K562 (cell line): Measurements from ENCODE around the gene TNNT1. TPM values are rescaled to one million over a fixed set of nuclear protein-coding genes. Genes with fewer than 3 reads are reported as not detected.
A peak's percentile ranks its signal among the peaks of the same experiment; 100 is the strongest.

Experiments used
- ATF7 ChIP-seq: fragments of 450-650 bp; IDR thresholded peaks from 2 replicates; pipeline ENCODE4 v1.7.1; 2014; ENCODE audit warnings: mild to moderate bottlenecking, moderate library complexity
- BMI1 ChIP-seq: fragments of 150-350 bp; IDR thresholded peaks from 2 replicates; pipeline ENCODE4 v1.6.1; 2014; ENCODE audit warnings: low read length
- BRF1 ChIP-seq: IDR thresholded peaks from 3 replicates; pipeline ENCODE4 v1.6.1; 2011; ENCODE audit warnings: borderline replicate concordance, mild to moderate bottlenecking; ENCODE audit not compliant: insufficient read length; ENCODE audit errors: extremely low read depth
- CCNT2 ChIP-seq: IDR thresholded peaks from 2 replicates; pipeline ENCODE4 v1.6.1; 2011; ENCODE audit warnings: borderline replicate concordance, low read depth, mild to moderate bottlenecking, moderate library complexity, mixed read lengths, low read length; ENCODE audit not compliant: insufficient read length; ENCODE audit errors: extremely low read depth
- EP400 ChIP-seq: fragments of 450-650 bp; IDR thresholded peaks from 2 replicates; pipeline ENCODE4 v1.6.1; 2017; ENCODE audit warnings: antibody characterized with exemption, mild to moderate bottlenecking, moderate library complexity
- ETV6 ChIP-seq, 3 experiments: fragments of 150-350 bp in 1 of 3; sonication (generic) in 1 of 3; formaldehyde crosslinking in 1 of 3; IDR thresholded peaks; 2 replicates each; pipeline versions ENCODE4 v1.6.1 to v1.8.0; 2014 to 2022; ENCODE audit warnings: borderline replicate concordance in 2 of 3, low read depth in 2 of 3, antibody characterized with exemption in 1 of 3, low read length in 1 of 3, mild to moderate bottlenecking in 1 of 3, missing genetic modification reagents in 1 of 3
- HLTF ChIP-seq: fragments of 450-650 bp; IDR thresholded peaks from 2 replicates; pipeline ENCODE4 v1.6.1; 2016
- IRF2 ChIP-seq: sonication (generic); formaldehyde crosslinking; IDR thresholded peaks from 2 replicates; pipeline ENCODE4 v1.8.1; 2022; ENCODE audit warnings: mild to moderate bottlenecking, missing genetic modification reagents
- SMARCA4 ChIP-seq: fragments of 450-650 bp; IDR thresholded peaks from 2 replicates; pipeline ENCODE4 v1.6.1; 2016
- polyA plus RNA-seq, 8 experiments: library from polyadenylated mRNA; depleted of rRNA in 4 of 8; stranded (reverse) in 5 of 8; unstranded in 3 of 8; fragments of >200 nt; fragmentation: Nextera tagmentation in 2 of 8; fragmentation: Illumina TruSeq in 1 of 8; extraction: Ambion mirVana in 2 of 8; extraction: Trizol in 1 of 8; gene quantifications; 2 replicates each; pipeline versions ENCODE4 v1.2.1 to v1.2.3, GENCODE V29; 2011 to 2014; ENCODE audit warnings: inconsistent platforms in 1 of 8, missing spikeins in 1 of 8
- total RNA-seq, 7 experiments: library from RNA; depleted of rRNA in 6 of 7; stranded (reverse); fragments of >200 nt in 6 of 7; fragmentation: Illumina TruSeq in 2 of 7; extraction: Trizol in 2 of 7; gene quantifications; 2 replicates each; pipeline versions ENCODE4 v1.2.1 to v1.2.3, GENCODE V29; 2011 to 2021; ENCODE audit warnings: low replicate concordance in 1 of 7
- TF ChIP-seq, protein P1 (sequence below): fragments of 250-450 bp; sonication (Bioruptor Pico); IDR thresholded peaks from 2 replicates; pipeline ENCODE4 v1.8.0; 2022; ENCODE audit warnings: moderate library complexity, mild to moderate bottlenecking, inconsistent platforms
- TF ChIP-seq, protein P2 (sequence below), 2 experiments: fragments of 450-650 bp in 1 of 2; sonication (generic) in 1 of 2; formaldehyde crosslinking in 1 of 2; IDR thresholded peaks in 1 of 2; conservative IDR thresholded peaks in 1 of 2; 2 replicates each; pipeline versions ENCODE4 v1.6.1 to v1.8.1; 2016 to 2023; ENCODE audit warnings: mild to moderate bottlenecking in 2 of 2, moderate library complexity in 2 of 2, inconsistent platforms in 1 of 2, missing genetic modification reagents in 1 of 2
- TF ChIP-seq, protein P3 (sequence below): fragments of 250-450 bp; sonication (Bioruptor Pico); IDR thresholded peaks from 2 replicates; pipeline ENCODE4 v1.9.0; 2021; ENCODE audit warnings: mild to moderate bottlenecking, inconsistent platforms
- TF ChIP-seq, protein P4 (sequence below): fragments of 450-650 bp; IDR thresholded peaks from 2 replicates; pipeline ENCODE4 v1.6.1; 2016; ENCODE audit warnings: borderline replicate concordance
- TF ChIP-seq, protein P5 (sequence below): fragments of 450-650 bp; IDR thresholded peaks from one replicate; pipeline ENCODE4 v1.6.1; 2018; ENCODE audit warnings: mild to moderate bottlenecking, moderate library complexity; ENCODE audit not compliant: partially characterized antibody
- TF ChIP-seq, protein P6 (sequence below), 2 experiments: fragments of 450-650 bp in 1 of 2; sonication (generic) in 1 of 2; formaldehyde crosslinking; conservative IDR thresholded peaks; 2 replicates each; pipeline versions ENCODE4 v1.4.0 to v1.8.1; 2020 to 2022; ENCODE audit warnings: mild to moderate bottlenecking in 1 of 2, missing genetic modification reagents in 1 of 2
- TF ChIP-seq, protein P7 (sequence below): fragments of 450-650 bp; formaldehyde crosslinking; IDR thresholded peaks from 2 replicates; pipeline ENCODE4 v1.4.0; 2022; ENCODE audit warnings: missing genetic modification characterization

Gene TNNT1
- total and polyA plus RNA-seq, 9 of the 15 experiments (the other 6 are each of a cell fraction or from before 2014, with no cell fraction given) = 31.8 to 390 (median 227) TPM

DNA sequence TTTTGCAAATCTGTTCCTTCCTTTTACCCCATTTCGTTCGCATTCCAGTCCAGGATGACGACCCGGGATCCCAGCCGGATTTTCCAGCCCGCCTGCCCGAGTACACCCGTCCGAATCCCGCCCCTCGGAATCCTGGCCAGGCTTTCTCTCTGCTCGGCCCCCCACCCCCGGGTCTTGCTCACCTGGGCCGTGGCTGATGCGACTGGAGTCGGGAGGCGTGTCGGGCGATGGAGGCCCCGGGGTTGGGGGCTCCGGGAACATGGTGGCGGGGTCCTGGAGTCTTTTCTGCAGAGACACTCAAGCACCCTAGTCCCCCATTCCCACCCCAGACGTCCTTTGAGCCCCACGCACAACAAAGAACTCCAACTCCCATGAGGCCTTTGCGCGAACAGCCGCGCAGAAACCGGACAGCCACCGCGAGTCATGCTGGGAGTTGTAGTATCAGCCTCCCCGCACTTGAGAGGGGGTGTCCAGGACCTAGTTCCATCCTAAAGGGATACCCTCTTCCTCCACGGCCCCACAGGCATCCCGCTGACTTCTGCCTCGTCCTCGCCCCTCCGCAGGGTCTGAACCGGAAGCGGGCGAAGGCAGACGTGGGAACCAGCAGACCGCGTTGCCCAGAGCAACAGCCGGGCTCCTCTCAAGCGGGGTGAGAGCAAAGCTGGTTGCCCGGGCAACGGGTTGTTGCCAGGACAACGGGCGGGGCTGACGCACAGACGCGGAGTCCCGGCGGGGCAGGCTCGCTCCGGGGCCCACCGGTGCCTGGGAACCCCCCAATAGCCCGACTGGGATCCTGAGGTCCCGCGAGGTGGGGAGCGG, 30.0 kb upstream of the TNNT1 start (continued):
- TF ChIP-seq, protein P1, sequence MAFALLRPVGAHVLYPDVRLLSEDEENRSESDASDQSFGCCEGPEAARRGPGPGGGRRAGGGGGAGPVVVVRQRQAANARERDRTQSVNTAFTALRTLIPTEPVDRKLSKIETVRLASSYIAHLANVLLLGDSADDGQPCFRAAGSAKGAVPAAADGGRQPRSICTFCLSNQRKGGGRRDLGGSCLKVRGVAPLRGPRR (CRISPR knock-in tag) = no peak
- TF ChIP-seq, protein P2, sequence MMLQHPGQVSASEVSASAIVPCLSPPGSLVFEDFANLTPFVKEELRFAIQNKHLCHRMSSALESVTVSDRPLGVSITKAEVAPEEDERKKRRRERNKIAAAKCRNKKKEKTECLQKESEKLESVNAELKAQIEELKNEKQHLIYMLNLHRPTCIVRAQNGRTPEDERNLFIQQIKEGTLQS (IDR thresholded peaks at IDR 0.05) = no peak
- TF ChIP-seq, protein P2 (CRISPR knock-in tag; conservative IDR thresholded peaks at IDR 0.05) = no peak
- TF ChIP-seq, protein P3, sequence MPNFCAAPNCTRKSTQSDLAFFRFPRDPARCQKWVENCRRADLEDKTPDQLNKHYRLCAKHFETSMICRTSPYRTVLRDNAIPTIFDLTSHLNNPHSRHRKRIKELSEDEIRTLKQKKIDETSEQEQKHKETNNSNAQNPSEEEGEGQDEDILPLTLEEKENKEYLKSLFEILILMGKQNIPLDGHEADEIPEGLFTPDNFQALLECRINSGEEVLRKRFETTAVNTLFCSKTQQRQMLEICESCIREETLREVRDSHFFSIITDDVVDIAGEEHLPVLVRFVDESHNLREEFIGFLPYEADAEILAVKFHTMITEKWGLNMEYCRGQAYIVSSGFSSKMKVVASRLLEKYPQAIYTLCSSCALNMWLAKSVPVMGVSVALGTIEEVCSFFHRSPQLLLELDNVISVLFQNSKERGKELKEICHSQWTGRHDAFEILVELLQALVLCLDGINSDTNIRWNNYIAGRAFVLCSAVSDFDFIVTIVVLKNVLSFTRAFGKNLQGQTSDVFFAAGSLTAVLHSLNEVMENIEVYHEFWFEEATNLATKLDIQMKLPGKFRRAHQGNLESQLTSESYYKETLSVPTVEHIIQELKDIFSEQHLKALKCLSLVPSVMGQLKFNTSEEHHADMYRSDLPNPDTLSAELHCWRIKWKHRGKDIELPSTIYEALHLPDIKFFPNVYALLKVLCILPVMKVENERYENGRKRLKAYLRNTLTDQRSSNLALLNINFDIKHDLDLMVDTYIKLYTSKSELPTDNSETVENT (CRISPR knock-in tag) = no peak
- no peak for TF ChIP-seq IRF2 (CRISPR knock-in tag)
- TF ChIP-seq EP400 = no peak; the same call in 1 of the 2 replicates
- TF ChIP-seq, protein P4, sequence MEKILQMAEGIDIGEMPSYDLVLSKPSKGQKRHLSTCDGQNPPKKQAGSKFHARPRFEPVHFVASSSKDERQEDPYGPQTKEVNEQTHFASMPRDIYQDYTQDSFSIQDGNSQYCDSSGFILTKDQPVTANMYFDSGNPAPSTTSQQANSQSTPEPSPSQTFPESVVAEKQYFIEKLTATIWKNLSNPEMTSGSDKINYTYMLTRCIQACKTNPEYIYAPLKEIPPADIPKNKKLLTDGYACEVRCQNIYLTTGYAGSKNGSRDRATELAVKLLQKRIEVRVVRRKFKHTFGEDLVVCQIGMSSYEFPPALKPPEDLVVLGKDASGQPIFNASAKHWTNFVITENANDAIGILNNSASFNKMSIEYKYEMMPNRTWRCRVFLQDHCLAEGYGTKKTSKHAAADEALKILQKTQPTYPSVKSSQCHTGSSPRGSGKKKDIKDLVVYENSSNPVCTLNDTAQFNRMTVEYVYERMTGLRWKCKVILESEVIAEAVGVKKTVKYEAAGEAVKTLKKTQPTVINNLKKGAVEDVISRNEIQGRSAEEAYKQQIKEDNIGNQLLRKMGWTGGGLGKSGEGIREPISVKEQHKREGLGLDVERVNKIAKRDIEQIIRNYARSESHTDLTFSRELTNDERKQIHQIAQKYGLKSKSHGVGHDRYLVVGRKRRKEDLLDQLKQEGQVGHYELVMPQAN = no peak
- no peak for TF ChIP-seq ETV6 (IDR thresholded peaks at IDR 0.05; ENCODE audit: borderline replicate concordance in 1 of 2, low read depth in 2 of 2, low read length in 1 of 2)
- no peak for TF ChIP-seq ETV6 (CRISPR knock-in tag; IDR thresholded peaks at IDR 0.05; ENCODE audit: borderline replicate concordance)
- TF ChIP-seq, protein P5, sequence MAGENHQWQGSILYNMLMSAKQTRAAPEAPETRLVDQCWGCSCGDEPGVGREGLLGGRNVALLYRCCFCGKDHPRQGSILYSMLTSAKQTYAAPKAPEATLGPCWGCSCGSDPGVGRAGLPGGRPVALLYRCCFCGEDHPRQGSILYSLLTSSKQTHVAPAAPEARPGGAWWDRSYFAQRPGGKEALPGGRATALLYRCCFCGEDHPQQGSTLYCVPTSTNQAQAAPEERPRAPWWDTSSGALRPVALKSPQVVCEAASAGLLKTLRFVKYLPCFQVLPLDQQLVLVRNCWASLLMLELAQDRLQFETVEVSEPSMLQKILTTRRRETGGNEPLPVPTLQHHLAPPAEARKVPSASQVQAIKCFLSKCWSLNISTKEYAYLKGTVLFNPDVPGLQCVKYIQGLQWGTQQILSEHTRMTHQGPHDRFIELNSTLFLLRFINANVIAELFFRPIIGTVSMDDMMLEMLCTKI = no peak
- no peak for TF ChIP-seq HLTF
- TF ChIP-seq BRF1 = no peak
- TF ChIP-seq ATF7 = peak; percentile 47; the same call in 1 of the 2 replicates
- TF ChIP-seq, protein P6, sequence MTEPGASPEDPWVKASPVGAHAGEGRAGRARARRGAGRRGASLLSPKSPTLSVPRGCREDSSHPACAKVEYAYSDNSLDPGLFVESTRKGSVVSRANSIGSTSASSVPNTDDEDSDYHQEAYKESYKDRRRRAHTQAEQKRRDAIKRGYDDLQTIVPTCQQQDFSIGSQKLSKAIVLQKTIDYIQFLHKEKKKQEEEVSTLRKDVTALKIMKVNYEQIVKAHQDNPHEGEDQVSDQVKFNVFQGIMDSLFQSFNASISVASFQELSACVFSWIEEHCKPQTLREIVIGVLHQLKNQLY (CRISPR knock-in tag; conservative IDR thresholded peaks at IDR 0.05) = no peak
- TF ChIP-seq SMARCA4 = no peak
- no peak for TF ChIP-seq CCNT2
- peak; percentile 99 for TF ChIP-seq BMI1
- TF ChIP-seq, protein P7, sequence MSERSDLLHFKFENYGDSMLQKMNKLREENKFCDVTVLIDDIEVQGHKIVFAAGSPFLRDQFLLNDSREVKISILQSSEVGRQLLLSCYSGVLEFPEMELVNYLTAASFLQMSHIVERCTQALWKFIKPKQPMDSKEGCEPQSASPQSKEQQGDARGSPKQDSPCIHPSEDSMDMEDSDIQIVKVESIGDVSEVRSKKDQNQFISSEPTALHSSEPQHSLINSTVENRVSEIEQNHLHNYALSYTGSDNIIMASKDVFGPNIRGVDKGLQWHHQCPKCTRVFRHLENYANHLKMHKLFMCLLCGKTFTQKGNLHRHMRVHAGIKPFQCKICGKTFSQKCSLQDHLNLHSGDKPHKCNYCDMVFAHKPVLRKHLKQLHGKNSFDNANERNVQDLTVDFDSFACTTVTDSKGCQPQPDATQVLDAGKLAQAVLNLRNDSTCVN (CRISPR knock-in tag) = no peak
